PC-3 (cell line): Measurements from ENCODE around the gene LRRC47.

ENCODE experiments used
- EZH2 ChIP-seq: fragments of 300-600 bp; sonication (generic); IDR thresholded peaks from one replicate; pipeline ENCODE4 v1.6.1; 2017; ENCODE audit warnings: antibody characterized with exemption, mild to moderate bottlenecking, low read length; ENCODE audit not compliant: unreplicated experiment
- EZH2phosphoT487 ChIP-seq: fragments of 300-600 bp; sonication (generic); IDR thresholded peaks from 2 replicates; pipeline ENCODE4 v1.6.1; 2018; ENCODE audit warnings: mild to moderate bottlenecking, antibody characterized with exemption, low read length, borderline replicate concordance
- TF ChIP-seq, protein P1 (sequence below): fragments of 300-600 bp; sonication (generic); conservative IDR thresholded peaks from 2 replicates; pipeline ENCODE4 v1.5.1; 2017; ENCODE audit warnings: antibody characterized with exemption, low read depth, mild to moderate bottlenecking, low read length

DNA sequence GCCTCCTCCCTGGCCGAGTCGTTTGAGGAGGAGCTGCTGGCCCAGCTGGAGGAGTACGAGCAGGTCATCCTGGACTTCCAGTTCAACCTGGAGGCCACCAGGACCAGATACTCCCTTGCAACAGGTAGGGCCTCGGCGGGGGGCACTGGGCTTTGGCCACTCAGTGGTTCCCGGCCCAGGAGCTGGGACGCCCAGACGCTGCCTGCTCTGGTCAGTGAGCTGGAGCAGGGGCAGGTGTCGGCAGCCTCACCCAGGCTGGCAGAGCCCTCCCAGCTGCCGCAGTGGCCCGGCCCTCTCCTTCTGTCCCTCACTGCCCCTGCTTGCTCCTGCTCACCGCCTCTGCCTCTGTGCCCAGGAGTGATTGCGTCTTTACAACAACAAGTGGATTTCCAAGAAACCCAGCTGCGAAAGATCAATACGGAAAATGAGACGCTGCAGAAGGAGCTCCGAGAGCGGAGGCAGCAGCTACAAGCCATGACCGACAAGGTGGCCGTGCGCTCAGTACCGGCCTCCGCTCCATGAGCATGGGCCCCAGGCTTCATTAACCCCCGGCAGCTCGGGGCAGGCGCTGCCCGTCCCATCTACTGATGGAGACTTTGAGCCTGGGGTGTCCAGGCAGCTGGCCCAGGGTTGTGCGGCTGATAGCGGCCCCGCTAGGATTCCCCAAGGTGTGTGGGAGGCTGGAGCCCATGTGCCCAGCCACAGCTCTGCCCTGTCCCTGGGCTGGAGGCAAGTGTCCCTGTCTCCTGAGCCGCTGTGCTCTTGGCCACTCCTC lies 32.8 kb downstream of the LRRC47 start:
- TF ChIP-seq, protein P1, sequence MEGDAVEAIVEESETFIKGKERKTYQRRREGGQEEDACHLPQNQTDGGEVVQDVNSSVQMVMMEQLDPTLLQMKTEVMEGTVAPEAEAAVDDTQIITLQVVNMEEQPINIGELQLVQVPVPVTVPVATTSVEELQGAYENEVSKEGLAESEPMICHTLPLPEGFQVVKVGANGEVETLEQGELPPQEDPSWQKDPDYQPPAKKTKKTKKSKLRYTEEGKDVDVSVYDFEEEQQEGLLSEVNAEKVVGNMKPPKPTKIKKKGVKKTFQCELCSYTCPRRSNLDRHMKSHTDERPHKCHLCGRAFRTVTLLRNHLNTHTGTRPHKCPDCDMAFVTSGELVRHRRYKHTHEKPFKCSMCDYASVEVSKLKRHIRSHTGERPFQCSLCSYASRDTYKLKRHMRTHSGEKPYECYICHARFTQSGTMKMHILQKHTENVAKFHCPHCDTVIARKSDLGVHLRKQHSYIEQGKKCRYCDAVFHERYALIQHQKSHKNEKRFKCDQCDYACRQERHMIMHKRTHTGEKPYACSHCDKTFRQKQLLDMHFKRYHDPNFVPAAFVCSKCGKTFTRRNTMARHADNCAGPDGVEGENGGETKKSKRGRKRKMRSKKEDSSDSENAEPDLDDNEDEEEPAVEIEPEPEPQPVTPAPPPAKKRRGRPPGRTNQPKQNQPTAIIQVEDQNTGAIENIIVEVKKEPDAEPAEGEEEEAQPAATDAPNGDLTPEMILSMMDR = no peak
- no peak for TF ChIP-seq EZH2
- no peak for TF ChIP-seq EZH2phosphoT487
